Stimulated activated CD4-positive, alpha-beta T cell treated with anti-CD3 and anti-CD28 coated beads, Interleukin-15, amount 100 ng/mL, for 1 hour (primary cell): ENCODE measurements around the gene CBX5.
"Not testable (repeated sequence)": the region's sequence is repeated elsewhere in the genome, so short reads cannot be mapped to it uniquely, and the experiment has no call there.

Experiments
- DNase-seq, 2 donors: peaks; one replicate each; pipeline ENCODE4 v3.0.0-alpha.2; 2020; ENCODE audit warnings: low read depth in 1 of 2, low spot score in 1 of 2

CBX5 gene

GRCh38 chr12:54270345-54270744, 9.6 kb downstream of the CBX5 start:
- no peak for DNase-seq

- no peak for DNase-seq
Measured at GRCh38 chr12:54266852-54267251, 13.1 kb downstream of the CBX5 start.

- DNase-seq: no peak
Measured at GRCh38 chr12:54265364-54265812, 14.5 kb downstream of the CBX5 start.

- DNase-seq: no peak
Measured at GRCh38 chr12:54262403-54262925, 17.5 kb downstream of the CBX5 start.

- DNase-seq: no peak
Measured at GRCh38 chr12:54261815-54262402, 18.0 kb downstream of the CBX5 start.

GRCh38 chr12:54259194-54260011, 20.5 kb downstream of the CBX5 start:
- no peak for DNase-seq

- DNase-seq: no peak
Measured at GRCh38 chr12:54258201-54258681, 21.7 kb downstream of the CBX5 start.

- DNase-seq: no peak
Measured at GRCh38 chr12:54257332-54257731, 22.6 kb downstream of the CBX5 start.

GRCh38 chr12:54253240-54253639, 26.7 kb downstream of the CBX5 start:
- DNase-seq: no peak

- DNase-seq: no peak
Measured at GRCh38 chr12:54251667-54252284, 28.1 kb downstream of the CBX5 start.

- no peak for DNase-seq
Measured at GRCh38 chr12:54249489-54249888, 30.4 kb downstream of the CBX5 start.

- no peak for DNase-seq
Measured at GRCh38 chr12:54246011-54246641, 33.8 kb downstream of the CBX5 start.

- no peak for DNase-seq
Measured at GRCh38 chr12:54240971-54241588, 38.8 kb downstream of the CBX5 start.

- no peak for DNase-seq
Measured at GRCh38 chr12:54240129-54240528, 39.8 kb downstream of the CBX5 start.

- DNase-seq: no peak
Measured at GRCh38 chr12:54239620-54240019, 40.3 kb downstream of the CBX5 start.

GRCh38 chr12:54238531-54238930, 41.4 kb downstream of the CBX5 start:
- DNase-seq: no peak

- DNase-seq: no peak
Measured at GRCh38 chr12:54232790-54233189, 47.1 kb downstream of the CBX5 start.

- DNase-seq: not testable (repeated sequence)
Measured at GRCh38 chr12:54231269-54231668, 48.7 kb downstream of the CBX5 start.

- DNase-seq: no peak
Measured at GRCh38 chr12:54230555-54230954, 49.4 kb downstream of the CBX5 start.

GRCh38 chr12:54229624-54230212, 50.2 kb downstream of the CBX5 start:
- no peak for DNase-seq

- DNase-seq: no peak
Measured at GRCh38 chr12:54228471-54228870, 51.5 kb downstream of the CBX5 start.
